Suprapubic skin (tissue), 3 donors: ENCODE data around the gene DNAH10.

Experiments
- CTCF ChIP-seq, 2 donors: fragments of 200-600 bp in 1 of 2; fragments of 450-650 bp in 1 of 2; sonication (generic) in 1 of 2; IDR thresholded peaks; one replicate each; pipeline ENCODE4 v1.5.1; 2016 to 2019; ENCODE audit warnings: antibody characterized with exemption in 2 of 2, mild to moderate bottlenecking in 1 of 2, moderate library complexity in 1 of 2
- EP300 ChIP-seq: sonication (generic); formaldehyde crosslinking; IDR thresholded peaks from one replicate; pipeline ENCODE4 v1.6.1; 2017; ENCODE audit warnings: antibody characterized with exemption
- POLR2A ChIP-seq, 2 donors: fragments of 450-650 bp; IDR thresholded peaks; one replicate each; pipeline ENCODE4 v1.6.1; 2017; ENCODE audit warnings: antibody characterized with exemption in 2 of 2, mild to moderate bottlenecking in 2 of 2, moderate library complexity in 2 of 2

- no peak for TF ChIP-seq CTCF (IDR thresholded peaks at IDR 0.05)
- no peak for TF ChIP-seq POLR2A (IDR thresholded peaks at IDR 0.05)
- no peak for TF ChIP-seq EP300
Observed at GRCh38 chr12:123917337-123917850, 155.3 kb downstream of the DNAH10 start.
